Astrocyte of the spinal cord (primary cell): ENCODE measurements around the gene EIF1AY.

Experiments used
- DNase-seq: peaks from one replicate; pipeline ENCODE4 v3.0.0; 2011; ENCODE audit warnings: low read depth, low spot score
- H3K4me3 ChIP-seq: 2 replicates; pipeline ENCODE4 v1.5.1; 2011; ENCODE audit warnings: low read depth, mild to moderate bottlenecking, low read length, moderate library complexity
- CTCF ChIP-seq: IDR thresholded peaks from 2 replicates; pipeline ENCODE4 v1.5.1; 2012; ENCODE audit warnings: low read depth, mild to moderate bottlenecking, low read length, inconsistent platforms
- in situ Hi-C: cut with HindIII; loops from 2 replicates; pipeline ENCODE4 v1.10.0; 2017; ENCODE audit warnings: low sequenced_read_pairs

Gene EIF1AY

DNA sequence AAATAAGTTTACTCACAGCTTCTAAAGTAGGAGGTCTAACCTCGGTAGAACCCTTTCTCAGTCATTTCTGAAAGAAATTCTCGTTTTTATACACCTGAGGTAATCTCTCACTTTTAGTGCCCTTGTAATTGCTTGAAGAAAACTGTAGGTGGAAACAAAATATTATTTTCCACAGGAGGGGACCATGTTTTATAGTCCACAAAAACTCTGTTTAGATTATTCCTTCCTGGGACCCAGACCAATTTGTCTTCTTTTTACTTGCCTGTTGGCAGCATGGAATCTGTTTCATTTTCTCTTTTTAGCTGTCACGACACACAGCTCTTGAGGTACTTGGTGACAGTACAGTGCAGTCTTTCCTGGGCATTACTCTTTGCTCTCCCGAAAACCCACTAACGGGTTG, 930 bp downstream of the EIF1AY start:
- in situ Hi-C loops = no loop called here
- TF ChIP-seq CTCF = no peak
- H3K4me3 ChIP-seq = no peak overlapping the region
- DNase-seq = no peak

DNA sequence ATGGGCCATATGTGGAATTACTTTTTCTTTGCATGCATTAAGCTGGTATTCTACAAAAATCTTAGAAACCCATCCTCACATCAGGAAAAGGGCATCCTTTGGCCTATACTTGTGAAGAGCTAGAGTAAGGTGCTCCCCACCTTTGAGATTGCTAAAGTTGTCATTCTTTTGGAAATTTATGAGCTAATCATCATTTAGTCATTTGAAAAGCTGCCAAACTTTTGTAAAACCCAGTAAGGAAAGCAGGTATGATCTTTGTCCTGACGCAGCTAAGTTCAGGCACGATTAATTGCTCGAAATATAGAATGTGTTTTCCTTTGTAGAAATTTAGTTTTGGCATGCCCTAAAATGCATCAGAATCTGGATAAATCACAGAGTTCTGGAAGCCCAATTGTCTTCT, 2.6 kb downstream of the EIF1AY start:
- in situ Hi-C loops = no loop called here
- DNase-seq = no peak
- H3K4me3 ChIP-seq = no peak overlapping the region
- no peak for TF ChIP-seq CTCF

DNA sequence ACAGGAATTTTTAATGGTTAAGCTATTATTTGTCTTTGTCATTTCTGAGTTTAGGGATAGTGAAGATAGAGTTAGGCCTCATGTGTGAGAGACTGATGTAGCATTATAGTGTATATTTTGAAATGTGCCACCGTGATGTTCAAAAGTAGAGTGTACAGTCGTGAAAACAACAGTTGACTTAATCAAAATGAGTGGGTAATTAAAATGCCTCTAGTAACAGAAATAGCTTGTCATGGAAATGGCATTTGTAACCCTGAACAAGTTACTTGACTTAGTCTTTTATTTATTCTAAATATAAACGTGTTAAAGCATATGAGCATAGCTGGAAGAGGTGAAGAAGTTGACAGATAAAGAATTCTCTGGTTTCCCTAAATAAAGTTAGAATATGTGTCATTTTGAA, 6.1 kb downstream of the EIF1AY start:
- in situ Hi-C loops = no loop called here
- TF ChIP-seq CTCF = no peak
- H3K4me3 ChIP-seq = no peak overlapping the region
- DNase-seq = no peak

- no peak for TF ChIP-seq CTCF
- in situ Hi-C loops = no loop called here
- DNase-seq = no peak
- H3K4me3 ChIP-seq = no peak overlapping the region
Observed at GRCh38 chrY:20586161-20586560, 10.6 kb downstream of the EIF1AY start.
